Measurements from ENCODE around the gene ADAP1. TPM values are rescaled to one million over a fixed set of nuclear protein-coding genes. Genes with fewer than 3 reads are reported as not detected.

Gene ADAP1
- total and polyA plus RNA-seq, 2 of the 13 experiments (the other 11 are each of a cell fraction or from before 2014, with no cell fraction given) = 10.5 to 24.6 TPM

- TF ChIP-seq ZBTB4 (CRISPR knock-in tag; IDR thresholded peaks at IDR 0.05; ENCODE audit: borderline replicate concordance) = peak; percentile 100
- TF ChIP-seq, protein P1, sequence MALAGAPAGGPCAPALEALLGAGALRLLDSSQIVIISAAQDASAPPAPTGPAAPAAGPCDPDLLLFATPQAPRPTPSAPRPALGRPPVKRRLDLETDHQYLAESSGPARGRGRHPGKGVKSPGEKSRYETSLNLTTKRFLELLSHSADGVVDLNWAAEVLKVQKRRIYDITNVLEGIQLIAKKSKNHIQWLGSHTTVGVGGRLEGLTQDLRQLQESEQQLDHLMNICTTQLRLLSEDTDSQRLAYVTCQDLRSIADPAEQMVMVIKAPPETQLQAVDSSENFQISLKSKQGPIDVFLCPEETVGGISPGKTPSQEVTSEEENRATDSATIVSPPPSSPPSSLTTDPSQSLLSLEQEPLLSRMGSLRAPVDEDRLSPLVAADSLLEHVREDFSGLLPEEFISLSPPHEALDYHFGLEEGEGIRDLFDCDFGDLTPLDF (CRISPR knock-in tag; IDR thresholded peaks at IDR 0.05) = no peak
- no peak for TF ChIP-seq ZNF564 (CRISPR knock-in tag; IDR thresholded peaks at IDR 0.05)
- TF ChIP-seq ZBTB49 (CRISPR knock-in tag; IDR thresholded peaks at IDR 0.05; ENCODE audit: borderline replicate concordance) = no peak
- TF ChIP-seq ZSCAN29 (CRISPR knock-in tag; conservative IDR thresholded peaks at IDR 0.05) = no peak
- no peak for TF ChIP-seq SMAD9 (CRISPR knock-in tag; IDR thresholded peaks at IDR 0.05)
- no peak for TF ChIP-seq REST (IDR thresholded peaks at IDR 0.05; ENCODE audit: borderline replicate concordance in 1 of 2, low read depth in 1 of 2, low read length in 2 of 2)
- no peak for TF ChIP-seq HOMEZ (CRISPR knock-in tag; IDR thresholded peaks at IDR 0.05; ENCODE audit: low read depth)
- peak; percentile 24 for TF ChIP-seq SKI (IDR thresholded peaks at IDR 0.05; ENCODE audit: partially characterized antibody)
- no peak; the same call in 1 of the 2 replicates for TF ChIP-seq EED (CRISPR knock-in tag; IDR thresholded peaks at IDR 0.05)
- TF ChIP-seq DNMT1 (CRISPR knock-in tag; IDR thresholded peaks at IDR 0.05) = no peak
- TF ChIP-seq, protein P2, sequence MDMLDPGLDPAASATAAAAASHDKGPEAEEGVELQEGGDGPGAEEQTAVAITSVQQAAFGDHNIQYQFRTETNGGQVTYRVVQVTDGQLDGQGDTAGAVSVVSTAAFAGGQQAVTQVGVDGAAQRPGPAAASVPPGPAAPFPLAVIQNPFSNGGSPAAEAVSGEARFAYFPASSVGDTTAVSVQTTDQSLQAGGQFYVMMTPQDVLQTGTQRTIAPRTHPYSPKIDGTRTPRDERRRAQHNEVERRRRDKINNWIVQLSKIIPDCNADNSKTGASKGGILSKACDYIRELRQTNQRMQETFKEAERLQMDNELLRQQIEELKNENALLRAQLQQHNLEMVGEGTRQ (IDR thresholded peaks at IDR 0.05; ENCODE audit: low read depth, low read length) = no peak
- TF ChIP-seq, protein P2 (CRISPR knock-in tag; IDR thresholded peaks at IDR 0.05; ENCODE audit: borderline replicate concordance) = peak; percentile 57; the same call in 1 of the 2 replicates
Measured at GRCh38 chr7:960269-960871, 5.9 kb upstream of the ADAP1 start (continued).
